ENCODE results near the gene SEMA3C.

SEMA3C gene

GRCh38 chr7:80783678-80784327, 135.0 kb downstream of the SEMA3C start:
- DNase-seq (ENCODE audit: low read depth in 2 of 3, low spot score in 1 of 3), result no peak

GRCh38 chr7:80783186-80783677, 135.6 kb downstream of the SEMA3C start:
- DNase-seq (ENCODE audit: low read depth in 2 of 3, low spot score in 1 of 3), result no peak

DNA sequence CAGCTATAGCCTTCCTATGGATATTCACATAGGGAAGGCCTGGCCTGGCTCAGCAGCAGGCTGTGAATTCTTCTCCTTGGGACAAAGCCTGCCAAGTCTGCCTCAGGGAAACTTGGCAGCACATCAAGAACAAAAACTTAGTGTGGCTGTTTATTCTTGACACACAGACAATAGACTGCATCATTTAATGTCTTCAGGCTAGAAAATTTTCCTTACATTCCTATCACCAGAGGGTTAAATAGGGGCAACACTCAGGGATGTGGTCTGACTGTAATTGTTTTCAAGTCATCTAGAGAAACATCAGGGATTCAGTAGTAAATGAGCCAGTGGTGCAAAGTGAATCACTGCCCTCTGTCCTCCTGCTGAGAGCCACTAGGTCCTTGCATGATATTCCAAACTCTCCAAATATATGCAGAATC, 137.3 kb downstream of the SEMA3C start:
- DNase-seq (ENCODE audit: low read depth in 2 of 3, low spot score in 1 of 3), result no peak

GRCh38 chr7:80781146-80781545, 137.7 kb downstream of the SEMA3C start:
- DNase-seq (ENCODE audit: low read depth in 2 of 3, low spot score in 1 of 3), result no peak

DNA sequence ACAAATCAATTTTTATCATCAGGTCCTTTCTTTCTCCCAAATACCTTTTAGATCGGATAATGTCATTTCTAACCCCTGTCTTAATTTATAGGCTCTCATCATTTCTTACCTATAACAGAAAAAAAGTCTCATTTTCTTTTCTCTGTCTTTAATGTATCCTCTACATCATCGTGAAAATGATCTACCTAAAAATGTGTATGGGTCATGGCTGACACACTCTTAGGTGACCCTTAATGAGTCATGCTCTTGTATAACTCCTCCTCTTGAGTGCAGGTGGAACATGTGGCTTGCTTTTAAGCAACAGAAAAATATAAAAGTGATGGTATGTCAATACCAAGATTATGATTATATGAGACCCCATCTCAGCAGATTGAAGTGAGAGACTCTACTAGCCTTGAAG, 139.4 kb downstream of the SEMA3C start:
- no peak for DNase-seq (ENCODE audit: low read depth in 2 of 3, low spot score in 1 of 3)

DNA sequence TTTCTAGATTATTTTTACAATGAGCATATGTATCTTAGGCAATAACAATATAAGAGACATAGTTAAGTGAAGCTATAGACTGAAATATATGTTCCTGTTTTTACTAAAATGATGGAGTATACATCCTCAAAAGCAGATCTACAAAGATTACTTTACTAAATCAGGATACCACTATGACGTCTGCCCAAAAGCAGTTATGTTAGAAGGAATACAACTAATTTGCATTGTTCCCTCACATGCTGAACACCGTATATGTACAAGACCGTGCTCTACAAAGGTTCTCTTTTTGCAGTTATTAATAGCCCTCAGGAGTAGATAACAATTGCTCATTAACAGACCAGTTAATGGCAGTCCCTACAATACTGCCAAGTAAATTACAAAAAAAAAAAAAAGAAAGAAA, 143.0 kb downstream of the SEMA3C start:
- DNase-seq (ENCODE audit: low read depth in 2 of 3, low spot score in 1 of 3), result no peak

DNA sequence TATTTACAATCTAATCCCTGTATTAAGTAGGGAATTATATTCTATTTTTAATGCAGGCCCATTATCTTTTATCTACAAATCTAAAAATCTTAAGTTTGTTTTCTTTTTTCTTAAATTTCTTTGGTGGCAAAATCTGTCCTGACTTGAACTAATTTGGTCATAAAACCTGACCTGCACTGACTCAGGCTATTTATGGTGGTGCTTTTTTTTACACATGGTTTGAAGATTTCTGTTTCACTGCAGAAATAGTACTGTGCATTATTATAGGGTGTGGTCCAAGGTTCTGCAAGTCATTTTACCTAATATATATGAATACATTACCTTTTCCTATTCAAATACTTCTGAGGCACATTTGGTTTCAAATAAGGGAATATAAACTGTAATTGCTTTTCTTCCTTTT, 143.4 kb downstream of the SEMA3C start:
- no peak for DNase-seq (ENCODE audit: low read depth in 2 of 3, low spot score in 1 of 3)

DNA sequence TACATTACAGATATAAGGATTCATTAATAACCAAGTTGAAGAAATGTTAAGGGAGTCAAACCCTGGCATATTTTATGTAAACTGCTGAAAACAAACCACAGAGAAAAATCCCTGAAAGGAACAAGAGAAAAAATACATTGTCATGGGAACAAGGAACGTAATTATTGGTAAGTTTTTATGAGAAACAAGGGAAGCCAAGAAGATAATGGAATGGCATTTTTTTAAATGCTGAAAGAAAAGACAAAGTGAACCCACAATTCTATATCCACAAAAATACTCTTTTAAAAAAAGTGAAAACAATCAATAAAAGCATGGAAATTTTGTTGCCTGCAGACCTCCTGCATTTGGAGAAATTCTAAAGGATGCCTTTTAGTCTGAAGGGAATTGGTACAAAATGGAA, 144.0 kb downstream of the SEMA3C start:
- DNase-seq (ENCODE audit: low read depth in 2 of 3, low spot score in 1 of 3), result no peak

- DNase-seq (ENCODE audit: low read depth in 2 of 3, low spot score in 1 of 3), result no peak
These were observed 144.9 kb downstream of the SEMA3C start for GRCh38 chr7:80773787-80774508.

- DNase-seq (ENCODE audit: low read depth in 2 of 3, low spot score in 1 of 3), result no peak
These were observed 146.4 kb downstream of the SEMA3C start for GRCh38 chr7:80772347-80772993.

DNA sequence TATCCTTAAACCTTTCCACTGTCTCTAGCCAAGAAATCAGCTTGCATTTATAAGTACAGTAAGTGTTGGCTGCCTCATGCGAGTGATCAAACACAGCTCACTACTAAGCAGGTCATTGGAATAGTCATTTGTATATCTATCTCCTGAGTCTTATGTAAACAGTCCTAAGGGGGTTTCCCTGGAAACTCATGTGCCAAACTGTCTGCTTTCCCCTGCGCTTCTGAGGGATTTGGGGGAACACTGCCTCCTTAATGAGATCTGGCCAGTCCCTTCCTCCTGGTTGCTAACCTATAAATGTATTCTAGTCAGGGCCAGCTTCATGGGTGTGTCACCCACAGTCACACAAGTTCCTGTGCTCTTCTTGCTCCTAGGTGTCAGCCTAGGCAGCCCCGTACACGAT, 147.3 kb downstream of the SEMA3C start:
- no peak for DNase-seq (ENCODE audit: low read depth in 2 of 3, low spot score in 1 of 3)

- DNase-seq (ENCODE audit: low read depth in 2 of 3, low spot score in 1 of 3), result no peak
These were observed 148.2 kb downstream of the SEMA3C start for GRCh38 chr7:80770675-80771081.

DNA sequence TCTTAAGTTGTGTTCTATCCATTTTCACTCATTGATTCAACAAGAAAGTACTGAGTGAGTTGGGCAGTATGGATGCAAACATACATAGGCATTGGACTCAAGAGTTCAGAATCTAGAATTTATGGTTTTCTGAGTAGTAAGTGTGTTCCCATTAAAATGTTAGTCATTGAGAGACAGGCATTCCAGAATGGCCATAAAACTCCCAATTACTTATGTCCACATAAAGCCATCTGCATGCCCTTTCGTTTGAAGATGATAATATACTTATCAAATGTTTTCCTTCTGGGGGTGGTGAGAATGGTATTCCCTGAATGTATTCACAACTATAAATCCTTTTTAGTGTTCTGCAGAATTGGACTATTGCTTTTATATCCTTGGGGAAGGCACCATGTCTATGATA, 148.8 kb downstream of the SEMA3C start:
- DNase-seq (ENCODE audit: low read depth in 2 of 3, low spot score in 1 of 3), result no peak

DNA sequence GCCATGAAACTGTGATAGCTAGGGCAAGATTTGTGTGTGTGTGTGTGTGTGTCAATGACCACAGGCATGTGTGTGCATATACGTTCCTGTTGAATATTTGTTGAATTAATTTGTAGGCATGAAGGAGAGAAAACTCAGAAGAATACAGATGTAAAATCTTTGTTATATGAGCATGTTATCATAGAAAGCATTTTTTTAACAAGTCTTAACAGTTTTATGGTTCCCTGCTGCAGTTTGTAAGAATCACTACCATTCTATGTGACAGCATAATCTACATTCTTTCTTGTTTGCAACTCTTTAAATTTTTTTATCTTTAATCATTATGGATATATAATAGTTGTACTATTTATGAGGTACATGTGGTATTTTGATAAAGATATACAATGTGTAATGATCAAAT, 150.1 kb downstream of the SEMA3C start:
- no peak for DNase-seq (ENCODE audit: low read depth in 2 of 3, low spot score in 1 of 3)

GRCh38 chr7:80767654-80768053, 151.2 kb downstream of the SEMA3C start:
- no peak for DNase-seq (ENCODE audit: low read depth in 2 of 3, low spot score in 1 of 3)

DNA sequence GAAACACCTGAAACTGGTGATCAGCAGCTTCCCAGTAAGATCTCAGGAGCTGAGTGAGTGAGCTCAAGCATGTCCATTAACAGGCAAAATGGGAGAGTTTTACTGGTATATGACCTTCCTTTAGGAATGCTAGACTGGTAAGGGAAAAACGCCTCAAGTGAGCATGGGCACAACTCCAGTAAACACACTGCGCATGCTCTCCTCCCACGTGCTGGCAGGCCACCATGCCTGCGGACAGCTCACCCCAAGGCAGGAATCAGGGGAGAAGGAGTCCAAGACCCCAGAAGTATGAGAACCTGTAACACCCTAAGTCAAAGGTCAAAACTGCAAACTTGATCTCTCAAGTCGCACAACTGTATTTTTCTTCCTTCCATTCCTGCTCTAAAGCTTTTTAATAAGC, 152.1 kb downstream of the SEMA3C start:
- no peak for DNase-seq (ENCODE audit: low read depth in 2 of 3, low spot score in 1 of 3)

DNA sequence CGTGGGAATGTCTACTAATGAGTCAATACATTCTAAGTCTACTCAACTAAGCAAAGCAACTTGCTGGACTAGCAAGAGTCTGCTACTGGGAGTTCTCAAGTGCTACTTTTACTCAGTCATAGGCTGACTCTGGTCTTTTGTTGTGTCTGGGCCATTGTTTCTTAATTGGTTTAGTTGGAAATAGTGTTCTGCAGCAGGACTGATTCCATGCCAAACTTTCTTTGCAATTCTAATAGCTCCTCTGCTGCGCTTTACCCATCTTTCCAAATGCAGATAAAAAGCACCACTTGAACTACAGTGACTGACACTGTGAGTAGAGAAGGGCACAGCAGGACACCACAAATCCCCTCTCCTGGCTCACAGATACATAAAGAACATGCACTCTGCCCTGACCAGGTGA, 154.7 kb downstream of the SEMA3C start:
- no peak for DNase-seq (ENCODE audit: low read depth in 2 of 3, low spot score in 1 of 3)

- no peak for DNase-seq (ENCODE audit: low read depth in 2 of 3, low spot score in 1 of 3)
These were observed 155.1 kb downstream of the SEMA3C start for GRCh38 chr7:80763704-80764103.

DNA sequence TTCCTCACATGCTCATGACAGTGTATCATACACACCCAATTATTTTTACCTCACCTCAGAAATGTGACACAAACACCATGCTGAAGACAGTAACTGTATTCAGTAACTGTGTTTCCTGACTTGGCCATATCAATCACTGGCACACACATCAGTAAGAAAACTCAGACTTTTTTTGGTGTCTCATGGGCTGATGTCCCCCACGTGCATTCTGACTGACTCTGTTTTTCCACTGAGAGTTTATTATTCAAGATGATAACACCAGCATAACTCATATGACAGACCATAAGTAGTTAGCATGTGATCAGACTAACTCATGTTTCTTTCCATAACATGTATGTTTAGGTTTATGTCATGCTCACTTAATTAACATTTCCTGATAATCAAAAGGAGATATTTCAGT, 155.6 kb downstream of the SEMA3C start:
- no peak for DNase-seq (ENCODE audit: low read depth in 2 of 3, low spot score in 1 of 3)

DNA sequence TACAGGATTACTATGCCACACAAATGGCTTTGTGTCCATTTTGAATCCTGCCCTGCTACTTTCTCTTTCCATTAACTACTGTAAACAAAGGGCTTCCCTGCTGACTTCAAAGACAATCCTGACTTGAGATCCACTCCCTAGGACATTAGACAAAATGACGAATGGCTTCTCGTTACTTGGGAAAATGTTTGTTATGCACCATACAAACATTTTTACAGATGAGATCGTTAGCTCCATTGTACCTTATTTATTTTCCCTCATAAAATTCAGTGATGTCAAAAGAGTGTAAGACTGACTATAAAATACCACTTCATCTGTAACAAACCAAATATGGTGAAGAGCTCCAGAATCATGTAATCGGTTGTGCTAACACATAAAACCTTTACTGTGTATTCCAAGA, 158.6 kb downstream of the SEMA3C start:
- DNase-seq (ENCODE audit: low read depth in 2 of 3, low spot score in 1 of 3), result no peak

GRCh38 chr7:80752954-80753690, 165.7 kb downstream of the SEMA3C start:
- DNase-seq (ENCODE audit: low read depth in 2 of 3, low spot score in 1 of 3), result no peak

- no peak for DNase-seq (ENCODE audit: low read depth in 2 of 3, low spot score in 1 of 3)
These were observed 169.6 kb downstream of the SEMA3C start for GRCh38 chr7:80749270-80749669.

Measured in stimulated activated CD4-positive, alpha-beta T cell treated with anti-CD3 and anti-CD28 coated beads, Interleukin-12 subunit alpha, Interleukin-12 subunit beta, amount 100 ng/mL, for 48 hours (primary cell).